ENCODE results near the gene PLEKHM2.

GRCh38 chr1:15734296-15734695 is 50.2 kb downstream of the PLEKHM2 start:
- TF ChIP-seq CTCF (IDR thresholded peaks at IDR 0.05; ENCODE audit: low read depth, low read length) (no peak), EZH2phosphoT487 (IDR thresholded peaks at IDR 0.05; ENCODE audit: low read depth) (no peak)
